Body of pancreas (tissue), 4 donors: ENCODE measurements around the gene SLC22A15.

Experiments
- POLR2A ChIP-seq, 3 donors: fragments of 450-650 bp; IDR thresholded peaks; one replicate each; pipeline ENCODE4 v1.6.1; 2016; ENCODE audit warnings: antibody characterized with exemption in 3 of 3, mild to moderate bottlenecking in 2 of 3
- TF ChIP-seq, protein P1 (sequence below), 7 experiments: fragments of 450-650 bp in 4 of 7; fragments of 200-600 bp in 3 of 7; sonication (generic) in 3 of 7; IDR thresholded peaks; one replicate each; pipeline ENCODE4 v1.5.1; 2016 to 2019; ENCODE audit warnings: antibody characterized with exemption in 7 of 7

DNA sequence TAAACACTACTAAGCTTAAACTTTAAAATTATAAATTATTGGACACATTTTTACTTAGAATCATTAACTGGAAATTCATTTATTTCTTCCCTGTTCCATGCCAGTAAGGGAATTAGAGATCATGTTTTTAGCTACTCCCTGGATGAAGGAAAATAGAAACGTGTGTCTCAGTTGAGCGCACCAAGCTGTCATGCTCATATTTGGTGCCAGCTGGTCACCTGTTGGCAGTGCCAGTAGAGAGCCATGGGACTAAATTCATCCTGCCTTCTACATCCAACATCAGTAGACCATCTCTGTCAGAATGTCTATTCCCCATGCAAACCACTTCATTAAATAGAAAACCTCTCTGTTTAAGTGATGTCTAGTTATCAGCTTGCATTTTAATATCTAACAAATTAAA lies 17.4 kb upstream of the SLC22A15 start:
- TF ChIP-seq, protein P1, sequence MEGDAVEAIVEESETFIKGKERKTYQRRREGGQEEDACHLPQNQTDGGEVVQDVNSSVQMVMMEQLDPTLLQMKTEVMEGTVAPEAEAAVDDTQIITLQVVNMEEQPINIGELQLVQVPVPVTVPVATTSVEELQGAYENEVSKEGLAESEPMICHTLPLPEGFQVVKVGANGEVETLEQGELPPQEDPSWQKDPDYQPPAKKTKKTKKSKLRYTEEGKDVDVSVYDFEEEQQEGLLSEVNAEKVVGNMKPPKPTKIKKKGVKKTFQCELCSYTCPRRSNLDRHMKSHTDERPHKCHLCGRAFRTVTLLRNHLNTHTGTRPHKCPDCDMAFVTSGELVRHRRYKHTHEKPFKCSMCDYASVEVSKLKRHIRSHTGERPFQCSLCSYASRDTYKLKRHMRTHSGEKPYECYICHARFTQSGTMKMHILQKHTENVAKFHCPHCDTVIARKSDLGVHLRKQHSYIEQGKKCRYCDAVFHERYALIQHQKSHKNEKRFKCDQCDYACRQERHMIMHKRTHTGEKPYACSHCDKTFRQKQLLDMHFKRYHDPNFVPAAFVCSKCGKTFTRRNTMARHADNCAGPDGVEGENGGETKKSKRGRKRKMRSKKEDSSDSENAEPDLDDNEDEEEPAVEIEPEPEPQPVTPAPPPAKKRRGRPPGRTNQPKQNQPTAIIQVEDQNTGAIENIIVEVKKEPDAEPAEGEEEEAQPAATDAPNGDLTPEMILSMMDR (IDR thresholded peaks at IDR 0.05) = no peak
- no peak for TF ChIP-seq POLR2A (IDR thresholded peaks at IDR 0.05)
